Measurements from ENCODE around the gene SLC51B. TPM values are rescaled to one million over a fixed set of nuclear protein-coding genes. Genes with fewer than 3 reads are reported as not detected.
A peak's percentile ranks its signal among the peaks of the same experiment; 100 is the strongest.
"Not testable (repeated sequence)": the region's sequence is repeated elsewhere in the genome, so short reads cannot be mapped to it uniquely, and the experiment has no call there.

The SLC51B gene
- total RNA-seq, 1 donor from 2014 or later, result not detected

DNA sequence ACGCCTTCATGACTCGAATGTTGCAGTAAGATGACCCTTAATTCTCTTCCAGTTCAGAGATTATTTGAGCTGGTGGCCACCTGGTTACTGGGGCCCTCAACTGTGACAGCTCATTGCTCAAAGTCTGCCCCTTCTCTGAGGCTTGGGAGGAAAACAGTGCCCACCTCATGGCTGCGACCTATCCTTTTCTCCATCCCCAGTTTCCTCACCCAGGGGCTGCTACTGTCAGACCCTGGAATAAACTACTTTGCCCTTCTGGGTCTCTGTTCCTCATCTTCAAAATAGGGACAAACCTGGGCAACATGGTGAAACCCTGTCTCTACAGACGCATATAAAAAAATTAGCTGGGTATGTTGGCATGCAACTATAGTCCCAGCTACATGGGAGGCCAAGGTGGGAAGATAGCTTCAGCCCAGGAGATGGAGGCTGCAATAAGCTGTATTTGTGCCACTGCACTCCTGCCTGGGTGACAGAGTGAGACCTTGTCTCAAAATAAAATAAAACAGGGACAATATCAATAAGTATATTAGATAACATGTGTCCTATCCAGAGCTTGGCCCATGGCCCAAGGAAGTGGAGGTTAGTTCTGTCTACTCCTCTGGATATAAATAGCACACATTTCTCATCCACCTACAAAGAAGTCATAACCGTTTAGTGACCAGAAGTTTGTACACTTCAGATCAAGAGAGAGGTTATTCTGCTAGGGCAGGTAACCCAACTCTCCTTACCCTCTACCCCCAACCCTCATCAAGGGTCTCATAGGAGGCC is 24.8 kb downstream of the SLC51B start:
- DNase-seq (ENCODE audit: extremely low spot score, unreplicated experiment), result no peak
- Mint-ChIP-seq H3K4me3 (ENCODE audit: unreplicated experiment) (no peak overlapping the region), H3K4me1 (ENCODE audit: unreplicated experiment) (peaks cover 56% of the 10 kb centered on the region), H3K27ac (ENCODE audit: unreplicated experiment) (no peak overlapping the region), H3K9me3 (ENCODE audit: unreplicated experiment) (no peaks in the 10 kb centered on the region), H3K36me3 (ENCODE audit: unreplicated experiment) (no peaks in the 10 kb centered on the region), H3K27me3 (ENCODE audit: unreplicated experiment) (peaks cover 4% of the 10 kb centered on the region)
- TF ChIP-seq, protein P1, sequence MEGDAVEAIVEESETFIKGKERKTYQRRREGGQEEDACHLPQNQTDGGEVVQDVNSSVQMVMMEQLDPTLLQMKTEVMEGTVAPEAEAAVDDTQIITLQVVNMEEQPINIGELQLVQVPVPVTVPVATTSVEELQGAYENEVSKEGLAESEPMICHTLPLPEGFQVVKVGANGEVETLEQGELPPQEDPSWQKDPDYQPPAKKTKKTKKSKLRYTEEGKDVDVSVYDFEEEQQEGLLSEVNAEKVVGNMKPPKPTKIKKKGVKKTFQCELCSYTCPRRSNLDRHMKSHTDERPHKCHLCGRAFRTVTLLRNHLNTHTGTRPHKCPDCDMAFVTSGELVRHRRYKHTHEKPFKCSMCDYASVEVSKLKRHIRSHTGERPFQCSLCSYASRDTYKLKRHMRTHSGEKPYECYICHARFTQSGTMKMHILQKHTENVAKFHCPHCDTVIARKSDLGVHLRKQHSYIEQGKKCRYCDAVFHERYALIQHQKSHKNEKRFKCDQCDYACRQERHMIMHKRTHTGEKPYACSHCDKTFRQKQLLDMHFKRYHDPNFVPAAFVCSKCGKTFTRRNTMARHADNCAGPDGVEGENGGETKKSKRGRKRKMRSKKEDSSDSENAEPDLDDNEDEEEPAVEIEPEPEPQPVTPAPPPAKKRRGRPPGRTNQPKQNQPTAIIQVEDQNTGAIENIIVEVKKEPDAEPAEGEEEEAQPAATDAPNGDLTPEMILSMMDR (IDR thresholded peaks at IDR 0.05), result no peak

DNA sequence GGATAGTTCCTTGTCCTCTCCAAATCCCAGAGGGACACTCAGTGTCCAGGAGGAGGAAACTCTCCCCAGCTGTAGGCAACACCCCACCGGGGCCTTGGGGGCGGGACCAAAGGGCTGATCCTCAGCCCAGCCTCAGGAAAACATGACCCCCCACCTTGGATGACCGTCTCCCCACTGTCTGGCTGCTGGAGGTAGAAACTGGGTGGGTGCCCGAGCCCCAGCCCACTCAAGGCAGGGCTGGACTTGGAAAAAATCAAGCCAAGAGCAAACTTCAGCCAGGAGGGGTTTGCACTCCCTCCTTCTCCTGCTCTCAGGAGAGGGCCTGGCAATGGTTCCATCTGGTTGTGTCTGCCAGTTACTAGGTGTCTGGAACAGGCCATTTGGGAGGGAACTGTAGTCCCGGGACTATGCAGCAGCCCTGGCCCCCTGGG is 26.2 kb downstream of the SLC51B start:
- Mint-ChIP-seq H3K4me1 (ENCODE audit: unreplicated experiment) (peaks cover 49% of the 10 kb centered on the region), H3K36me3 (ENCODE audit: unreplicated experiment) (no peaks in the 10 kb centered on the region), H3K27ac (ENCODE audit: unreplicated experiment) (peak overlapping the region; percentile 23), H3K4me3 (ENCODE audit: unreplicated experiment) (no peak overlapping the region), H3K27me3 (ENCODE audit: unreplicated experiment) (peaks cover 4% of the 10 kb centered on the region), H3K9me3 (ENCODE audit: unreplicated experiment) (no peaks in the 10 kb centered on the region)
- TF ChIP-seq, protein P1 (IDR thresholded peaks at IDR 0.05), result no peak
- DNase-seq (ENCODE audit: extremely low spot score, unreplicated experiment), result no peak

DNA sequence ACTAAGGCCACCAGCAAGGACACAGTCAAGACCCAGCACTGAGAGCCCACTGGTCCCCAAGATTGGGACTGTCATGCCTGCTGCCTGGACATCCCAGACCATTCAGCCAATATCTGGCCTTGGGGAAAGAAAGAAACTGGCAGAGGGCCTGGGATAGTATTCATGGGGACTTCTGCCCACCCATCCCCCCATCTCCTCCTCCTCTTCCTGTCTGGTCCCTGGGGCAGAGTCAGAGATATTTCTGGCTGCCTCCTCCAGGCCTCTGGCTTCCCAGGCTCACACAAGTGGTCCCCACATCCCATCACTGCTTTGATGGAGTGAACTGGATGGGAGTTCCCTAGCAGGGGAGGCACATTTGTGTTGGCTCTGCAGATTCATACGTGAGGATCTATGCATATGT is 26.8 kb downstream of the SLC51B start:
- H3K4me3 Mint-ChIP-seq (ENCODE audit: unreplicated experiment), result no peak overlapping the region
- no peak for DNase-seq (ENCODE audit: extremely low spot score, unreplicated experiment)
- H3K9me3 Mint-ChIP-seq (ENCODE audit: unreplicated experiment), result no peaks in the 10 kb centered on the region
- peaks cover 43% of the 10 kb centered on the region for H3K4me1 Mint-ChIP-seq (ENCODE audit: unreplicated experiment)
- no peak overlapping the region for H3K27ac Mint-ChIP-seq (ENCODE audit: unreplicated experiment)
- no peaks in the 10 kb centered on the region for H3K36me3 Mint-ChIP-seq (ENCODE audit: unreplicated experiment)
- H3K27me3 Mint-ChIP-seq (ENCODE audit: unreplicated experiment), result peaks cover 6% of the 10 kb centered on the region
- TF ChIP-seq, protein P1 (IDR thresholded peaks at IDR 0.05), result no peak

DNA sequence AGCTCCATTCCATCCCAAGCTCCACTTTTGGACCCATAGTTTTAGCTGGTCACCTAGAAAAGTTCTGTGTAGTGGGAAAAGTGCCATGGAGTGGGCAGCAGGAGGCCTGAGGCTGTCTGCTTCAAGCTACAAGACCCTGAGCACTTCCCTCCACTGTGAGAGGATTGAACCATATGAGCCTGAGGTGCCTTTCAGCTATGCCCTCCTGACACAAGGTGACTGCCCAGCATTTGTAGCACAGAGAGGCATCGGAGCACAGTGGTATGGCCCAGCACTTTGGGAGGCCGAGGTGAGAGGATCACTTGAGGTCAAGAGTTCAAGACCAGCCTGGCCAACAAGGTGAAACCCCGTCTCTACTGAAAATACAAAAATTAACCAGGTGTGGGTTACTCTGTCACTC is 27.4 kb downstream of the SLC51B start:
- no peaks in the 10 kb centered on the region for H3K9me3 Mint-ChIP-seq (ENCODE audit: unreplicated experiment)
- TF ChIP-seq, protein P1 (IDR thresholded peaks at IDR 0.05), result no peak
- no peak for DNase-seq (ENCODE audit: extremely low spot score, unreplicated experiment)
- peaks cover 2% of the 10 kb centered on the region for H3K27me3 Mint-ChIP-seq (ENCODE audit: unreplicated experiment)
- no peak overlapping the region for H3K4me3 Mint-ChIP-seq (ENCODE audit: unreplicated experiment)
- H3K4me1 Mint-ChIP-seq (ENCODE audit: unreplicated experiment), result peaks cover 39% of the 10 kb centered on the region
- no peak overlapping the region for H3K27ac Mint-ChIP-seq (ENCODE audit: unreplicated experiment)
- no peaks in the 10 kb centered on the region for H3K36me3 Mint-ChIP-seq (ENCODE audit: unreplicated experiment)

DNA sequence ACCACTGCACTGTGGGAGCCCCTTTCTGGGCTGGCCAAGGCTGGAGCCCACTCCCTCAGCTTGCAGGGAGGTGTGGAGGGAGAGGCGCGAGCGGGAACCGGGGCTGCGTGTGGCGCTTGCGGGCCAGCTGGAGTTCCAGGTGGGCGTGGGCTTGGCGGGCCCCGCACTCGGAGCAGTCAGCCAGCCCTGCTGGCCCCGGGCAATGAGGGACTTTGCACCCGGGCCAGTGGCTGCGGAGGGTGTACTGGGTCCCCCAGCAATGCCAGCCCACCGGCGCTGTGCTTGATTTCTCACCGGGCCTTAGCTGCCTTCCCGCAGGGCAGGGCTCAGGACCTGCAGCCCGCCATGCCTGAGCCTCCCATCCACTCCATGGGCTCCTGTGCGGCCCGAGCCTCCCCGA is 29.8 kb downstream of the SLC51B start:
- not testable (repeated sequence) for H3K27ac Mint-ChIP-seq (ENCODE audit: unreplicated experiment); DNase-seq (ENCODE audit: extremely low spot score, unreplicated experiment); H3K9me3 Mint-ChIP-seq (ENCODE audit: unreplicated experiment); H3K27me3 Mint-ChIP-seq (ENCODE audit: unreplicated experiment); H3K4me3 Mint-ChIP-seq (ENCODE audit: unreplicated experiment); H3K36me3 Mint-ChIP-seq (ENCODE audit: unreplicated experiment)
- peaks cover 20% of the 10 kb centered on the region for H3K4me1 Mint-ChIP-seq (ENCODE audit: unreplicated experiment)

DNA sequence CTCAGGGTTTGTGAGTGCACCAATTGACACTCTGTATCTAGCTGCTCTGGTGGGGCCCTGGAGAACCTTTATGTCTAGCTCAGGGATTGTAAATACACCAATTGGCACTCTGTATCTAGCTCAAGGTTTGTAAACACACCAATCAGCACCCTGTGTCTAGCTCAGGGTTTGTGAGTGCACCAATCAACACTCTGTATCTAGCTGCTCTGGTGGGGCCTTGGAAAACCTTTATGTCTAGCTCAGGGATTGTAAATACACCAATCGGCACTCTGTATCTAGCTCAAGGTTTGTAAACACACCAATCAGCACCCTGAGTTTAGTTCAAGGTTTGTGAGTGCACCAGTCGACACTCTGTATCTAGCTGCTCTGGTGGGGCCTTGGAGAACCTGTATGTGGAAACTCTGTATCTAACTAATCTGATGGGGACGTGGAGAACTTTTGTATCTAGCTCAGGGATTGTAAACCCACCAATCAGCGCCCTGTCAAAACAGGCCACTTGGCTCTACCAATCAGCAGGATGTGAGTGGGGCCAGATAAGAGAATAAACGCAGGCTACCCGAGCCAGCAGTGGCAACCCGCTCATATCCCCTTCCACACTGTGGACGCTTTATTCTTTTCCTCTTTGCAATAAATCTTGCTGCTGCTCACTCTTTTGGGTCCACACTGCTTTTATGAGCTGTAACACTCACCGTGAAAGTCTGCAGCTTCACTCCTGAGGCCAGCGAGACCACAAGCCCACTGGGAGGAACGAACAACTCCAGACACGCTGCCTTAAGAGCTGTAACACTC is 30.6 kb downstream of the SLC51B start:
- H3K36me3 Mint-ChIP-seq (ENCODE audit: unreplicated experiment); H3K27ac Mint-ChIP-seq (ENCODE audit: unreplicated experiment); H3K4me3 Mint-ChIP-seq (ENCODE audit: unreplicated experiment); DNase-seq (ENCODE audit: extremely low spot score, unreplicated experiment); H3K27me3 Mint-ChIP-seq (ENCODE audit: unreplicated experiment); H3K9me3 Mint-ChIP-seq (ENCODE audit: unreplicated experiment): not testable (repeated sequence)
- peaks cover 16% of the 10 kb centered on the region for H3K4me1 Mint-ChIP-seq (ENCODE audit: unreplicated experiment)

All from osteocyte (in vitro differentiated cells).